ENCODE data around the gene ICE2.

ICE2 gene

GRCh38 chr15:60507596-60508424 is 28.9 kb upstream of the ICE2 start:
- no peak for DNase-seq (ENCODE audit: low read depth in 1 of 2, low spot score in 1 of 2)

- DNase-seq (ENCODE audit: low read depth in 1 of 2, low spot score in 1 of 2) = no peak
Observed at GRCh38 chr15:60496853-60497252, 17.9 kb upstream of the ICE2 start.

DNA sequence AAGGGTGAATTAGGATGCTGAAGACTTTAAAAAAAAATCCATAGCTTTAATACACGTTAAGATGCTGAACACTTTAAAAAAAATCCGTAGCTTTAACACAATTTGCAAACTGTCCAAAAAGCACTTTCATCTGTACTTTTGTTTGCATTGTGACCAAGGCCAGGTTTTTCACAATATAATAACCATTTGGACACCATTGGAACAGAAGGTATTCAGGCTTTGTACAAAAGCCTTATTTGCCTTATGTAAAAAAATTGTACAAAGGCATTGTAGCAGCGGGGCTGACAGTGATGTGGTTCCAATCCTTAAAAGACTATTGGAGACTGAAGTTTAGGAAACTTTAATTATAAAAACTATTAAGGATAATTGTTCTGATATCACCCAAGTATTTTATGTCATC is 15.2 kb upstream of the ICE2 start:
- no peak for DNase-seq (ENCODE audit: low read depth in 1 of 2, low spot score in 1 of 2)

DNA sequence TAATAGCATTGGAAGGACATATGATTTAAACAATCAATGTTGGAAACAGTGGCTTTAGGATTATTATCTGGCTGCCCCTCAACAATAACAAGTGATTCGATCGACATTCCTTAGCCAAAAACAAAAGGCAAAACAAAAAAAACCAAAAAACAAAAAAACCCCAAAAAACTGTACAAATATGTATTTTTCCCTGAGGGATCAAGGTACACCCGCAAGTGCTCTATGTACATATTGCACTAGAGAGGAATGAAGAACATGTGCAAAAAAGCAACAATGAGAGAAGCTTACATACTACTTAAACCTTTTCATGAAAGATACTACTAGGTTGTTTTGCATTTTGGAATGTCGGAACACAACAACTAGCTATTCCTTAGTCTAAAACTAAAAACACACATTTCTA is 14.2 kb upstream of the ICE2 start:
- DNase-seq (ENCODE audit: low read depth in 1 of 2, low spot score in 1 of 2) = no peak

DNA sequence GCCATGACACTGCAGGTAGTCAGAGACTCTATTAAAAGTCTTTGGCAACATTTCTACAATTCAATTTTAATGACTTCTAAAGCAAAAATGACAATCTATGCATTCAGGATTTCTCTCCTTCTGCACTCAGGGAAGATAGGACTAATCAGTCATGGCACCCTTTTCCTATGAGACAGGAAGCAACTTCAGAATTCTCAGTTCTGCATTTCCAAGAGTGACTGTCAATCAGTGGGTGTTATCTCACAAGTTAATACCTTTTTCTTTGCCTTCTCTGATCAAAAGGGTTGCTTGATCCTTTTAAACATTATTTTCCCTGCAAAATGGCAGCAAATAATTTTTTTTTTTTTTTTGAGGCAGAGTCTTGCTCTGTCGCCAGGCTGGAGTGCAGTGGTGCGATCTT is 7.8 kb upstream of the ICE2 start:
- no peak for DNase-seq (ENCODE audit: low read depth in 1 of 2, low spot score in 1 of 2)

DNA sequence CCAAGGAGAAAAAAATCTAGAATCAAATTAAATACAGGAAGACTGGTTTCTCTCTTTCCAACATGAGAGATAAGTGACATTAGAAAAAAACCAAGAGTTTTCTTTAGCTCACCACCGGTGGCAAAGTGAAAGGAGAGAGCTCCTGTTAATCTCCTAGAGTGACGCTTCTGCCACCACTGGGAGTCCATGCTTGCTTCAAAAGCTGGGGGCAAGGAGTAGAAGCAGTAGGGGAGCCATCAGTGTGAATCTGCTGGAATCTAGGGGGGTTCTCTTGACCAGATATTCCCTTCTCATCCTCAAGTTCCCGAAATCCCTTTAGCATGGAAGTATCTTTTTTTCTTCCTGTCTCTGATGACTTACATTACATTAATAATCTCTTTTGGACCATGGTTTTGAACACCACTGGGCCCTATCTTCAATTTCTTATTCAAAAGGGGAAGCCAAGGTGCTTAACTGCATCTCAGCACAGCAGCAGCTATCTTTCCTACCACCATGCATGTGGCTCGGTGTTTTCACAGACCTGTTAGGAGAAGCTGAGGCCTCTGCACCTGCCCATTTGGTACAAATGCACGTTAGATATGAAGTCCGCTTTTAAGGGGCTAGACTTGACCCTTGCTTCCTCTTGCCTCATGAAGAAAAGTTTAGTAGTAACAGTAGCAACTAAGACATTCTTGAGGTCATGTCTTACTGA is 6.6 kb upstream of the ICE2 start:
- no peak for DNase-seq (ENCODE audit: low read depth in 1 of 2, low spot score in 1 of 2)

- no peak for DNase-seq (ENCODE audit: low read depth in 1 of 2, low spot score in 1 of 2)
Observed at GRCh38 chr15:60483042-60483441, 4.1 kb upstream of the ICE2 start.

GRCh38 chr15:60480888-60481287 is 1.9 kb upstream of the ICE2 start:
- DNase-seq (ENCODE audit: low read depth in 1 of 2, low spot score in 1 of 2) = no peak

- DNase-seq (ENCODE audit: low read depth in 1 of 2, low spot score in 1 of 2) = no peak
Observed at GRCh38 chr15:60480149-60480548, 1.2 kb upstream of the ICE2 start.

DNA sequence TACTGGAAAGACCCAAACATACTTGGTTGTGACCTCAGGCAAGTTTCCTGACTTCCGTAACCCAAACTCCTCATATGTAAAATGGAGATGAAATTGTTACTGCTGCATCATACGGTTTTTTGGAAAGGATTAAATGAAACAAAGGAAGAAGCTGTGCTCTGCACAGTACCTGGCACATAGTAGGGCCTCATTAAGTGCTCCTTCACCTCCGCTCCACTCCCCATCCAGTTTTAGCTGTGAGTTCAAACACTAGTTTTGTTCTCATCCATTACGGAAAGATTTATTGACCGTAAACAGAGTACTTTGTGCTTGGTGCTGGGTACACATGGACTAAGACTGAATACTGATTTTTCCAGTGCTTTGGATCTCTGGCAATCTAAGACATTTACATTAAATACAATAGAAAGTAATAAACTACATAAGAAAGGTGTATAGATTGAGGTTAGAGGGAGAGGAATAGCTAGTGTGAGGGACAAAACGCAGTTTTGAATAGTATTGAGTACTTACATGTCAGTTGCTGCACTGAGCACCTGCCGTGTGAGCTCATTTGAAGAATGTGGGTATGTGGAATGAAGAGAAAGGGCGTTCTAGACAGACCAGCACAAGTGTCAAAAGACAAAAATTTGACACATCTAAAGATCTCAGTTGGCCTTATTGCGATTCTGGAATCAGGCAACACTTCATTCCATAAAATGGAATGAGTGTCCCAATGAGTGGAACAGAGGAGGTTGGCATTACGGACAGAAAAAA is 594 bp upstream of the ICE2 start:
- no peak for DNase-seq (ENCODE audit: low read depth in 1 of 2, low spot score in 1 of 2)

GRCh38 chr15:60477916-60478565 is 901 bp downstream of the ICE2 start:
- DNase-seq (ENCODE audit: low read depth in 1 of 2, low spot score in 1 of 2) = no peak

DNA sequence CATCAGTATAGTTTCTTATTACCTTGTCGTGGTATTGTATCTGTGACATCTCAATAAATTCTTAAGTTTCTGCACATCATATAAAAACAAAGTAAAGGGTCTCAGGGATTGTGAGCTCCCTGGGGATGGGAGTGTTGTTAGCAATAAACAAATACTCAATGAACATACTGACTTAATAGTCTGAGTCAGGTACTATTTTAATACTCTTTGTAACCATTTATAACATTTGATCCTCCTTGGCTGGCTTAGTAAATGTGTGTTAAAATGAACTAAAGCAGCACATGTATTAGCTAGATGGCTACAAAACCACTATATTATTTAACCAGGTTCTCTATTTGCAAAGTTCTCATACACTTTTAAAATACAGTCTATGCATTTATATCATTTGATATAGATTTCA is 1.8 kb downstream of the ICE2 start:
- DNase-seq (ENCODE audit: low read depth in 1 of 2, low spot score in 1 of 2) = no peak

DNA sequence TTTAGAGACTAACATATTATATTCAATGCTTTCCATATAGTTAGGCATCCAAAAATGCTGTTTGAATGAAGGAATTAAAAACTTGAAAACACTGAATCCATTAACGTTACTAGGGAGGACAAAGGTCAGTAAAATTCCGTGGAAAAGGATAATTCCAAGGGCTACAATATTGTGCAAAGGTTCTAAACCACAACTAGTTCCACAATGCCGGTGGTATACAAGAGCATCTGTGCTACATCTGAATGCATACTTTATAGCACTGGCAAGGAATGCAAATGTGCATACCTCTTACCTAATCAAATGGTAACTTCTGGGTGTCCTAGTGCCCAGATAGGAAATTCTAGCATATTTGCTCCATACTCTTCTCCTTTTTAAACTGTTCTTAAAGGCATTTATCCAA is 2.2 kb downstream of the ICE2 start:
- DNase-seq (ENCODE audit: low read depth in 1 of 2, low spot score in 1 of 2) = no peak

GRCh38 chr15:60473135-60473534 is 5.8 kb downstream of the ICE2 start:
- DNase-seq (ENCODE audit: low read depth in 1 of 2, low spot score in 1 of 2) = no peak

- DNase-seq (ENCODE audit: low read depth in 1 of 2, low spot score in 1 of 2) = no peak
Observed at GRCh38 chr15:60471314-60471713, 7.6 kb downstream of the ICE2 start.

- no peak for DNase-seq (ENCODE audit: low read depth in 1 of 2, low spot score in 1 of 2)
Observed at GRCh38 chr15:60469893-60470641, 8.9 kb downstream of the ICE2 start.

DNA sequence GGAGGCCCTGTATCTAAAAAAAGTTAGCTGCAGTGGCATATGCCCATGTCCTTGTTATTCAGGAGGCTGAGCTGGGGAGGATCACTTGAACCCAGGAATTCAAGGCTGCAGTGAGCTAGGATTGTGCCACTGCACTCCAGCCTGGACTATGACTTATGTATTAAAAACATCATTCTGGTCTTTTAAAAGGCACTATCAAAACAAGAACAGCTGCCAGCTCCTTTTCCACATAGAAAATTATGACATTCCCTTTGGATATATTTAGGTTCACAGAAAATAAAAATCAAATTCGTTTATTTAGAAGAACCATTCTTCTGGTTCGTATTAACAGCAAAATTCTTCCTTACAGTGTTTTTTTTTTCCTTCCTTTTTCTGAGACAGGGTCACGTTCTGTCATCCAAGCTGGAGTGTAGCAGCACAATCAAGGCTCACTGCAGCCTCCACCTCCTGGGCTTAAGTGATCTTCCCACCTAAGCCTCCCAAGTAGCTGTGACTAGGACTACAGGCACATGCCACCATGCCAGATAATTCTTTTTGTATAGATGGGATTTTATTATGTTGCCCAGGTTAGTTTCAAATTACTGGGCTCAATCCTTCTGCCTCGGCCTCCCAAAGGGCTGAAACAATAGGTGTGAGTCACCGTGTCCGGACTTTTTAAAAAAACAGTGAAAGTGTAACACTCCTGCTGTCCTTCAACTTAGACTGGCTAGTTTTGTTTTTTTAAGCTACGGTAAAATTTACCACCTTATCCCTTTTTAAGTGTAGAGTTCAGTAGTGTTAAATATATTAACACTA is 13.9 kb downstream of the ICE2 start:
- DNase-seq (ENCODE audit: low read depth in 1 of 2, low spot score in 1 of 2) = no peak

GRCh38 chr15:60462027-60462426 is 16.9 kb downstream of the ICE2 start:
- no peak for DNase-seq (ENCODE audit: low read depth in 1 of 2, low spot score in 1 of 2)

DNA sequence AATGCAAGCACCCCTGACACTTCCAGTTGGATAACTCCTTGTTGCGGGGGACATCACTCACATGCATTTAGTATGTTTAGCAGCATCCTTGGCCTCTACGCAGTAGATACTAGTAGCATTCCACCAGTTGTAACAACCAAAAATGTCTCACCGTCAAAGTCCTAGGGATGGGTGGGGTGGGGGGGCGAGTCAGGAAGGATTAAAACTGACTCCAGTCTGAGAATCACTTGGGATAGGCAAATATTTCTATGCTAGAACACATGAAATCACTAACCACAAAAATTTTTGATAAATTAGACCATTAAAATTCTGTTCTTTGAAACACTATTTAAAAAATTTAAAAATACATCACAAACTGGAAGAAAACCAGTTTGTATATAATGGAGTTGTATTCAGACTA is 18.0 kb downstream of the ICE2 start:
- DNase-seq (ENCODE audit: low read depth in 1 of 2, low spot score in 1 of 2) = no peak

DNA sequence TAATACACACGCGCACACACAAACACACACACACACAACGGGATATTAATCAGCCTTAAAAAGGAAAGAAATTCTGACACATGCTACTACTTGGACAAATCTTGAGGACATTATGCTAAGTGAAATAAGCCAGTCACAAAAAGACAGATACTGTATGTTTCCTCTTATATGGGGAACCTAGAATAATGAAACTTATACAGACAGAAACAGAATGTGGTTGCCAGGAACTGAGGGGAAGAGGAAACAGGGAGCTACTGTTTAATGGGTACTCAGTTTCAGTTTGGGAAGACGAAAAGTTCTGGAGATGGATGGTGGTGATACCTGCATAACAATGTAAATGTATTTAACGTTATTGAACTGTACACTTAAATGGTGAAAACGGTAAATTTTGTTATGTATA is 20.2 kb downstream of the ICE2 start:
- no peak for DNase-seq (ENCODE audit: low read depth in 1 of 2, low spot score in 1 of 2)
